ENCODE results near the gene FFAR4. TPM values are rescaled to one million over a fixed set of nuclear protein-coding genes. Genes with fewer than 3 reads are reported as not detected.

The FFAR4 gene
- total RNA-seq, 2 experiments from 2014 or later: not detected

DNA sequence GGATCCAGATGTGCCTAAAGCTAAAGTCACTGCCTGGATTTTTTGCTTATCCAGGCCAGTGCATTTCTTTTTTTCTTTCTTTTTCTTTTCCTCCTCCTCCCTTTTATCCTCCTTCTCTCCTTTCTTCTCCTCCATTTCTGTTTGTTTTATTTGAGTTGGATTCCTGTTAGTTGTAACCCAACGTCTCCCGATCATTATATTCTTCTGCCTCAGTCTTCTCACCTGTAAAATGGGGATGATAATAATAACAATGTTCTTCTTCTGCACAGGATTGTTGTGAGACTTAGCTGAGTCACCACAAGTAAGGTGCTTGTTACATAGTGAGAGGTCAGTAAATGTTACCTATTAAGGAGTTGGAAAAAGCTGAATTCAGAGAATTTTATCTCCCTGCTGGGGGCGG, 13.7 kb upstream of the FFAR4 start:
- no peaks in the 10 kb centered on the region for H3K36me3 Mint-ChIP-seq (ENCODE audit: low read depth)
- ChIA-PET POLR2A (no interaction called here), CTCF (interaction anchor here (0.7 kb wide), 1 partner anchor 109 kb away, joined by 3 read pairs; no protein-coding TSS in a partner anchor)
- H3K27ac ChIP-seq (ENCODE audit: low read depth in 1 of 2, low read length in 2 of 2): no peak overlapping the region
- no peaks in the 10 kb centered on the region for H3K4me1 ChIP-seq (ENCODE audit: insufficient read depth, low read length)
- no peaks in the 10 kb centered on the region for H3K36me3 ChIP-seq (ENCODE audit: insufficient read depth, low read length)
- DNase-seq (no peak), ATAC-seq (ENCODE audit: poor library complexity) (no peak)
- no peaks in the 10 kb centered on the region for H3K4me1 Mint-ChIP-seq (ENCODE audit: low read depth)
- TF ChIP-seq, protein P1, sequence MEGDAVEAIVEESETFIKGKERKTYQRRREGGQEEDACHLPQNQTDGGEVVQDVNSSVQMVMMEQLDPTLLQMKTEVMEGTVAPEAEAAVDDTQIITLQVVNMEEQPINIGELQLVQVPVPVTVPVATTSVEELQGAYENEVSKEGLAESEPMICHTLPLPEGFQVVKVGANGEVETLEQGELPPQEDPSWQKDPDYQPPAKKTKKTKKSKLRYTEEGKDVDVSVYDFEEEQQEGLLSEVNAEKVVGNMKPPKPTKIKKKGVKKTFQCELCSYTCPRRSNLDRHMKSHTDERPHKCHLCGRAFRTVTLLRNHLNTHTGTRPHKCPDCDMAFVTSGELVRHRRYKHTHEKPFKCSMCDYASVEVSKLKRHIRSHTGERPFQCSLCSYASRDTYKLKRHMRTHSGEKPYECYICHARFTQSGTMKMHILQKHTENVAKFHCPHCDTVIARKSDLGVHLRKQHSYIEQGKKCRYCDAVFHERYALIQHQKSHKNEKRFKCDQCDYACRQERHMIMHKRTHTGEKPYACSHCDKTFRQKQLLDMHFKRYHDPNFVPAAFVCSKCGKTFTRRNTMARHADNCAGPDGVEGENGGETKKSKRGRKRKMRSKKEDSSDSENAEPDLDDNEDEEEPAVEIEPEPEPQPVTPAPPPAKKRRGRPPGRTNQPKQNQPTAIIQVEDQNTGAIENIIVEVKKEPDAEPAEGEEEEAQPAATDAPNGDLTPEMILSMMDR (IDR thresholded peaks at IDR 0.05): no peak
- no peak overlapping the region for H3K27ac Mint-ChIP-seq
- H3K27me3 Mint-ChIP-seq: peaks cover 14% of the 10 kb centered on the region
- intact Hi-C loops (cut with DNase I, micrococcal nuclease): loop anchor here in 1 of 2 experiments (2.0 to 5.0 kb wide), 2 partner anchors 310 to 368 kb away; no protein-coding TSS in a partner anchor
- peaks cover 0 to 6% of the 10 kb centered on the region in 2 experiments for H3K27me3 ChIP-seq (ENCODE audit: control insufficient read depth in 1 of 2, insufficient read depth in 2 of 2, low read length in 2 of 2)
- no peak overlapping the region for H3K4me3 ChIP-seq (ENCODE audit: low read length)
- no peaks in the 10 kb centered on the region for H3K9me3 Mint-ChIP-seq
- H3K4me3 Mint-ChIP-seq: no peak overlapping the region
- no peaks in the 10 kb centered on the region for H3K9me3 ChIP-seq (ENCODE audit: control insufficient read depth in 1 of 2, insufficient read depth in 1 of 2, low read length in 2 of 2)

DNA sequence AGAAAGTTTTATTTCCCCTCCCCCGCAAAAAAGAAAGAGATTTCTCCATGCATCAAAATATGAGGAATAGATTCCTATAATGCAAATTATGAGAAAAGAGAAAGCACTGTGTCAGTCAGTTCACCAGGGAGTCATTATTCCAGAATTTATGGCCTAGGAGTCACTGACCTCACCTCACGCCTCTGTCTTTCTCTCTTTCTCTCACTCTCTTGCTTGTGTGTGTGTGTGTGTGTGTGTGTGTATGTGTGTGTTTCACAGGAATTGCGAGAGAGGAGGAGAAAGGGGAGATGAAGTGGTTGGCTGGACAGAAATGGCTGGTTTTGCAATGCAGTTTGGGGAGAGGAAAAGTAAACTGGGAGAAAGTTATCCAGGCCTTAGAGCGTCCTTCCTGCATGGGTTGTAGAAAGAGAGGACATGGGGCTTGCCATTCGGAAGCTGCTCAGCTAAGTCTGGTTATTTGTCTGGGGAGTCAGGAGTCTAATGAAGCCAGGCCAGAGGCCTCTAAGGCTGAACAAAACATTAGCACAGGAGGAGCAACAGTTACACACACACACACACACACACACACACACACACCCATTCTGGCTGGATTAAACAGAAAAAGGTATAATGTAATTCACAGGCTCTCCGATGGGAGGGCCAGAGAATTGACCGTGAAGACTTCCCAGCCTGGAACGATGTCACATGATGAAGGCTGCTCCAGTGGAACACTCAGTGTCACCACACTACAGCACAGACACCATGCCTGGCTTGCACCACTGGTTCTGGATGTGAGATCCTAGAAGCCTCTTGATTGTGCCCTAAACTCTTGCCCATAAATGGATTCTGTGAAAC, 12.8 kb upstream of the FFAR4 start:
- Histone ChIP-seq H3K4me3 (ENCODE audit: low read length) (no peak overlapping the region), H3K9me3 (ENCODE audit: control insufficient read depth in 1 of 2, insufficient read depth in 1 of 2, low read length in 2 of 2) (no peaks in the 10 kb centered on the region), H3K27ac (ENCODE audit: low read depth in 1 of 2, low read length in 2 of 2) (no peak overlapping the region), H3K4me1 (ENCODE audit: insufficient read depth, low read length) (no peaks in the 10 kb centered on the region), H3K36me3 (ENCODE audit: insufficient read depth, low read length) (no peaks in the 10 kb centered on the region), H3K27me3 (ENCODE audit: control insufficient read depth in 1 of 2, insufficient read depth in 2 of 2, low read length in 2 of 2) (peaks cover 0 to 6% of the 10 kb centered on the region in 2 experiments)
- intact Hi-C loops (cut with DNase I, micrococcal nuclease): loop anchor here (2.0 to 5.0 kb wide), 3 partner anchors 305 to 367 kb away; no protein-coding TSS in a partner anchor
- ATAC-seq (ENCODE audit: poor library complexity) (no peak), DNase-seq (no peak)
- POLR2A ChIA-PET: no interaction called here
- TF ChIP-seq, protein P1 (IDR thresholded peaks at IDR 0.05): no peak
- H3K9me3 Mint-ChIP-seq: no peaks in the 10 kb centered on the region
- H3K27me3 Mint-ChIP-seq: peaks cover 19% of the 10 kb centered on the region
- H3K4me3 Mint-ChIP-seq: no peak overlapping the region
- CTCF ChIA-PET: interaction anchor here (0.7 kb wide), 2 partner anchors 108 to 330 kb away, joined by 3 read pairs; no protein-coding TSS in a partner anchor
- no peaks in the 10 kb centered on the region for H3K36me3 Mint-ChIP-seq (ENCODE audit: low read depth)
- H3K4me1 Mint-ChIP-seq (ENCODE audit: low read depth): no peaks in the 10 kb centered on the region
- no peak overlapping the region for H3K27ac Mint-ChIP-seq

GRCh38 chr10:93554316-93554663, 12.2 kb upstream of the FFAR4 start:
- CTCF ChIA-PET: no interaction called here
- Histone ChIP-seq H3K27ac (ENCODE audit: low read depth in 1 of 2, low read length in 2 of 2) (no peak overlapping the region), H3K9me3 (ENCODE audit: control insufficient read depth in 1 of 2, insufficient read depth in 1 of 2, low read length in 2 of 2) (no peaks in the 10 kb centered on the region), H3K36me3 (ENCODE audit: insufficient read depth, low read length) (no peaks in the 10 kb centered on the region), H3K27me3 (ENCODE audit: control insufficient read depth in 1 of 2, insufficient read depth in 2 of 2, low read length in 2 of 2) (peaks cover under 1 to 6% of the 10 kb centered on the region in 2 experiments), H3K4me3 (ENCODE audit: low read length) (no peak overlapping the region), H3K4me1 (ENCODE audit: insufficient read depth, low read length) (no peaks in the 10 kb centered on the region)
- H3K4me1 Mint-ChIP-seq (ENCODE audit: low read depth): no peaks in the 10 kb centered on the region
- H3K9me3 Mint-ChIP-seq: no peaks in the 10 kb centered on the region
- no peaks in the 10 kb centered on the region for H3K36me3 Mint-ChIP-seq (ENCODE audit: low read depth)
- no peak overlapping the region for H3K27ac Mint-ChIP-seq
- TF ChIP-seq, protein P1 (IDR thresholded peaks at IDR 0.05): no peak
- H3K27me3 Mint-ChIP-seq: peaks cover 19% of the 10 kb centered on the region
- no peak for DNase-seq
- intact Hi-C loops (cut with DNase I, micrococcal nuclease): loop anchor here (2.0 to 5.0 kb wide), 2 partner anchors 305 to 308 kb away; no protein-coding TSS in a partner anchor
- POLR2A ChIA-PET: no interaction called here
- no peak overlapping the region for H3K4me3 Mint-ChIP-seq
- ATAC-seq (ENCODE audit: poor library complexity): no peak
